Natural killer cell (primary cell): Measurements from ENCODE around the gene JAZF1. TPM values are rescaled to one million over a fixed set of nuclear protein-coding genes. Genes with fewer than 3 reads are reported as not detected.
A peak's percentile ranks its signal among the peaks of the same experiment; 100 is the strongest.

Experiments used
- ATAC-seq, 3 donors: fragments of 150-1000 bp in 2 of 3; fragments of 200-7000 bp in 1 of 3; cut with Tn5 transposase; 1 replicate in 1 of 3; 2 replicates in 2 of 3; pipeline ENCODE4 v1.10.0; 2021; ENCODE audit warnings: mild to moderate bottlenecking in 2 of 3, moderate library complexity in 2 of 3
- DNase-seq, 2 donors: peaks; one replicate each; pipeline versions ENCODE4 v3.0.0 to v3.0.0-alpha.2; 2013 to 2021; ENCODE audit warnings: mixed read lengths in 1 of 2
- H3K27ac ChIP-seq: one replicate; pipeline ENCODE4 v1.5.1; 2013; ENCODE audit warnings: mild to moderate bottlenecking, low read length
- H3K27me3 ChIP-seq: one replicate; pipeline ENCODE4 v1.6.1; 2013; ENCODE audit warnings: low read length; ENCODE audit not compliant: control insufficient read depth, insufficient read depth
- H3K36me3 ChIP-seq: one replicate; pipeline ENCODE4 v1.6.1; 2013; ENCODE audit warnings: low read length; ENCODE audit not compliant: control insufficient read depth, insufficient read depth
- H3K4me1 ChIP-seq: one replicate; pipeline ENCODE4 v1.6.1; 2013; ENCODE audit warnings: low read length; ENCODE audit not compliant: control insufficient read depth, insufficient read depth
- H3K4me3 ChIP-seq: one replicate; pipeline ENCODE4 v1.5.1; 2013; ENCODE audit warnings: low read length
- H3K9me3 ChIP-seq: one replicate; pipeline ENCODE4 v1.6.1; 2013; ENCODE audit warnings: low read length; ENCODE audit not compliant: control insufficient read depth, insufficient read depth
- H3K27ac Mint-ChIP-seq, 2 donors: one replicate each; pipeline ENCODE4 v1.8.0; 2022; ENCODE audit warnings: mild to moderate bottlenecking in 2 of 2, mixed read lengths in 2 of 2, moderate library complexity in 1 of 2
- H3K27me3 Mint-ChIP-seq, 2 donors: one replicate each; pipeline ENCODE4 v1.8.0; 2022; ENCODE audit warnings: low read depth in 2 of 2, mixed read lengths in 2 of 2
- H3K36me3 Mint-ChIP-seq: one replicate; pipeline ENCODE4 v1.8.0; 2022; ENCODE audit warnings: mixed read lengths
- H3K4me1 Mint-ChIP-seq, 2 donors: one replicate each; pipeline ENCODE4 v1.8.0; 2022; ENCODE audit warnings: mixed read lengths in 2 of 2
- H3K4me3 Mint-ChIP-seq: one replicate; pipeline ENCODE4 v1.8.0; 2022; ENCODE audit warnings: mild to moderate bottlenecking, moderate library complexity, mixed read lengths
- H3K9me3 Mint-ChIP-seq, 2 donors: one replicate each; pipeline ENCODE4 v1.8.0; 2022; ENCODE audit warnings: mixed read lengths in 2 of 2
- CTCF ChIP-seq: fragments of 200-600 bp; IDR thresholded peaks from one replicate; pipeline ENCODE4 v1.8.0; 2022; ENCODE audit warnings: antibody characterized with exemption
- whole genome bisulfite sequencing: methylation state at CpG from one replicate; pipeline ENCODE4 v1.1.7; 2013; ENCODE audit warnings: missing lambda C conversion rate; ENCODE audit not compliant: insufficient coverage; 5-methylcytosine and 5-hydroxymethylcytosine counted together
- intact Hi-C: fragments of 100-400 bp; cut with micrococcal nuclease; formaldehyde crosslinking; loops from one replicate; pipeline ENCODE4 v1.14.2; 2022
- total RNA-seq, 4 donors: library from RNA; stranded (reverse); fragments of 120-200 nt in 1 of 4; gene quantifications; one replicate each; pipeline versions ENCODE4 v1.2.3 to v1.2.4, GENCODE V29; 2013 to 2022

JAZF1 gene
- total RNA-seq, 3 donors from 2014 or later (not counting 1 experiment from before 2014, with no cell fraction given), result 82.5 to 89.7 (median 87.6) TPM

- no peak for DNase-seq
- TF ChIP-seq CTCF, result no peak
- H3K27me3 Mint-ChIP-seq, result no peaks in the 10 kb centered on the region
- no peak for ATAC-seq
- H3K9me3 Mint-ChIP-seq, result no peaks in the 10 kb centered on the region
- Histone ChIP-seq H3K9me3 (no peaks in the 10 kb centered on the region), H3K27ac (no peak overlapping the region), H3K36me3 (no peaks in the 10 kb centered on the region), H3K27me3 (no peaks in the 10 kb centered on the region), H3K4me1 (peaks cover 2% of the 10 kb centered on the region), H3K4me3 (no peak overlapping the region)
- no peaks in the 10 kb centered on the region for H3K36me3 Mint-ChIP-seq
- WGBS, result 95% methylated on average over 3 of the region's 4 CpGs
- peak overlapping the region in 1 of 2 donors; percentile 36 for H3K27ac Mint-ChIP-seq
- intact Hi-C loops, result no loop called here
- peaks cover 24 to 30% of the 10 kb centered on the region in 2 donors for H3K4me1 Mint-ChIP-seq
- no peak overlapping the region for H3K4me3 Mint-ChIP-seq
Measured at GRCh38 chr7:27908534-27909165, 271.9 kb downstream of the JAZF1 start.

GRCh38 chr7:27906385-27907091, 274.1 kb downstream of the JAZF1 start:
- H3K27me3 ChIP-seq, result no peaks in the 10 kb centered on the region
- H3K9me3 ChIP-seq, result no peaks in the 10 kb centered on the region
- no peak overlapping the region for H3K4me3 Mint-ChIP-seq
- peaks cover 4% of the 10 kb centered on the region for H3K4me1 ChIP-seq
- ATAC-seq, result no peak
- DNase-seq, result no peak
- H3K4me3 ChIP-seq, result no peak overlapping the region
- no peak overlapping the region for H3K27ac ChIP-seq
- peak overlapping the region in 1 of 2 donors; percentile 10 for H3K27ac Mint-ChIP-seq
- intact Hi-C loops, result no loop called here
- no peaks in the 10 kb centered on the region for H3K27me3 Mint-ChIP-seq
- TF ChIP-seq CTCF, result no peak
- H3K4me1 Mint-ChIP-seq, result peaks cover 28% of the 10 kb centered on the region in 2 donors
- no peaks in the 10 kb centered on the region for H3K9me3 Mint-ChIP-seq
- 92% methylated on average over 3 of the region's 4 CpGs for WGBS
- H3K36me3 ChIP-seq, result no peaks in the 10 kb centered on the region
- no peaks in the 10 kb centered on the region for H3K36me3 Mint-ChIP-seq

GRCh38 chr7:27905951-27906350, 274.6 kb downstream of the JAZF1 start:
- no peaks in the 10 kb centered on the region for H3K27me3 ChIP-seq
- Mint-ChIP-seq H3K27me3 (no peaks in the 10 kb centered on the region), H3K4me3 (no peak overlapping the region), H3K4me1 (peaks cover 31 to 34% of the 10 kb centered on the region in 2 donors), H3K9me3 (no peaks in the 10 kb centered on the region), H3K36me3 (no peaks in the 10 kb centered on the region), H3K27ac (peak overlapping the region; percentile 10 to 14)
- no peaks in the 10 kb centered on the region for H3K9me3 ChIP-seq
- intact Hi-C loops, result no loop called here
- no peak overlapping the region for H3K27ac ChIP-seq
- WGBS, result 78% methylated on average over 4 of the region's 4 CpGs
- H3K4me3 ChIP-seq, result no peak overlapping the region
- DNase-seq, result no peak
- TF ChIP-seq CTCF, result no peak
- no peak for ATAC-seq
- H3K36me3 ChIP-seq, result no peaks in the 10 kb centered on the region
- H3K4me1 ChIP-seq, result peaks cover 8% of the 10 kb centered on the region
